Embryonic facial prominence (tissue), 1 donor: Measurements from ENCODE around the gene CPVL.

ENCODE experiments used
- DNase-seq: peaks from one replicate; pipeline ENCODE4 v3.0.0-alpha.2; 2016; ENCODE audit errors: extremely low spot score

Gene CPVL

GRCh38 chr7:28977881-28978280 is 168.5 kb downstream of the CPVL start:
- no peak for DNase-seq

- no peak for DNase-seq
These were observed 170.3 kb downstream of the CPVL start for GRCh38 chr7:28976022-28976421.

GRCh38 chr7:28973591-28973990 is 172.7 kb downstream of the CPVL start:
- no peak for DNase-seq

GRCh38 chr7:28964056-28964455 is 182.3 kb downstream of the CPVL start:
- DNase-seq = no peak

GRCh38 chr7:28961972-28962371 is 184.4 kb downstream of the CPVL start:
- no peak for DNase-seq

- no peak for DNase-seq
These were observed 186.1 kb downstream of the CPVL start for GRCh38 chr7:28960071-28960840.

GRCh38 chr7:28958980-28959347 is 187.4 kb downstream of the CPVL start:
- DNase-seq = no peak

GRCh38 chr7:28958235-28958979 is 187.9 kb downstream of the CPVL start, which contains the start of gene TRIL:
TSS of gene TRIL (minus strand) at chr7:28958330. CDS start at chr7:28958046, 284 bp downstream.
- peak; percentile 52 for DNase-seq

GRCh38 chr7:28957751-28958234 is 188.5 kb downstream of the CPVL start:
- no peak for DNase-seq

GRCh38 chr7:28957064-28957750 is 189.1 kb downstream of the CPVL start:
- DNase-seq = no peak

GRCh38 chr7:28956608-28957063 is 189.7 kb downstream of the CPVL start:
- DNase-seq = no peak

- DNase-seq = peak; percentile 50
These were observed 190.4 kb downstream of the CPVL start for GRCh38 chr7:28955718-28956607.

GRCh38 chr7:28955356-28955717 is 191.0 kb downstream of the CPVL start:
- no peak for DNase-seq

- DNase-seq = no peak
These were observed 191.4 kb downstream of the CPVL start for GRCh38 chr7:28954946-28955345.

GRCh38 chr7:28954471-28954870 is 191.9 kb downstream of the CPVL start:
- no peak for DNase-seq

GRCh38 chr7:28953633-28954032 is 192.7 kb downstream of the CPVL start:
- DNase-seq = no peak
